ENCODE data around the gene RUNX1.

RUNX1 gene

GRCh38 chr21:34808569-34809204 lies 240.4 kb downstream of the RUNX1 start:
- Histone ChIP-seq H3K36me3 (ENCODE audit: control insufficient read depth, insufficient read depth, low read length) (no peaks in the 10 kb centered on the region), H3K4me2 (ENCODE audit: low read length) (no peak overlapping the region), H3K27ac (no peak overlapping the region), H2AFZ (no peak overlapping the region), H3K9ac (no peak overlapping the region), H3K4me3 (ENCODE audit: low read depth, low read length) (no peak overlapping the region), H3K4me1 (no peaks in the 10 kb centered on the region), H3K27me3 (ENCODE audit: control insufficient read depth, insufficient read depth, low read length) (no peaks in the 10 kb centered on the region), H3K9me3 (ENCODE audit: control insufficient read depth, low read length) (no peaks in the 10 kb centered on the region), H3K79me2 (no peaks in the 10 kb centered on the region)
- TF ChIP-seq CTCF (IDR thresholded peaks at IDR 0.05) = no peak

- Histone ChIP-seq H3K36me3 (ENCODE audit: control insufficient read depth, insufficient read depth, low read length) (no peaks in the 10 kb centered on the region), H3K9me3 (ENCODE audit: control insufficient read depth, low read length) (no peaks in the 10 kb centered on the region), H2AFZ (no peak overlapping the region), H3K9ac (no peak overlapping the region), H3K79me2 (no peaks in the 10 kb centered on the region), H3K4me1 (no peaks in the 10 kb centered on the region), H3K27me3 (ENCODE audit: control insufficient read depth, insufficient read depth, low read length) (no peaks in the 10 kb centered on the region), H3K4me2 (ENCODE audit: low read length) (no peak overlapping the region), H3K4me3 (ENCODE audit: low read depth, low read length) (no peak overlapping the region), H3K27ac (no peak overlapping the region)
- no peak for TF ChIP-seq CTCF (IDR thresholded peaks at IDR 0.05)
Measured at GRCh38 chr21:34807881-34808568, 241.1 kb downstream of the RUNX1 start.

- Histone ChIP-seq H3K4me2 (ENCODE audit: low read length) (no peak overlapping the region), H3K4me1 (no peaks in the 10 kb centered on the region), H3K9ac (no peak overlapping the region), H3K79me2 (no peaks in the 10 kb centered on the region), H3K27ac (no peak overlapping the region), H3K9me3 (ENCODE audit: control insufficient read depth, low read length) (no peaks in the 10 kb centered on the region), H3K36me3 (ENCODE audit: control insufficient read depth, insufficient read depth, low read length) (no peaks in the 10 kb centered on the region), H2AFZ (no peak overlapping the region), H3K27me3 (ENCODE audit: control insufficient read depth, insufficient read depth, low read length) (no peaks in the 10 kb centered on the region), H3K4me3 (ENCODE audit: low read depth, low read length) (no peak overlapping the region)
- no peak for TF ChIP-seq CTCF (IDR thresholded peaks at IDR 0.05)
Measured at GRCh38 chr21:34807146-34807880, 241.8 kb downstream of the RUNX1 start.

- Histone ChIP-seq H2AFZ (no peak overlapping the region), H3K4me1 (no peaks in the 10 kb centered on the region), H3K79me2 (no peaks in the 10 kb centered on the region), H3K27ac (no peak overlapping the region), H3K36me3 (ENCODE audit: control insufficient read depth, insufficient read depth, low read length) (no peaks in the 10 kb centered on the region), H3K27me3 (ENCODE audit: control insufficient read depth, insufficient read depth, low read length) (no peaks in the 10 kb centered on the region), H3K9ac (no peak overlapping the region), H3K4me2 (ENCODE audit: low read length) (no peak overlapping the region), H3K4me3 (ENCODE audit: low read depth, low read length) (no peak overlapping the region), H3K9me3 (ENCODE audit: control insufficient read depth, low read length) (no peaks in the 10 kb centered on the region)
- TF ChIP-seq CTCF (IDR thresholded peaks at IDR 0.05) = no peak
Measured at GRCh38 chr21:34806423-34806822, 242.7 kb downstream of the RUNX1 start.
